Peyer's patch (tissue), 4 donors: Measurements from ENCODE around the gene FGGY. TPM values are rescaled to one million over a fixed set of nuclear protein-coding genes. Genes with fewer than 3 reads are reported as not detected.
A peak's percentile ranks its signal among the peaks of the same experiment; 100 is the strongest.

ENCODE experiments used
- DNase-seq, 3 donors: peaks; one replicate each; pipeline ENCODE4 v3.0.0-alpha.2; 2017 to 2019
- H3K27ac ChIP-seq, 4 donors: fragments of 200-600 bp; sonication (generic); one replicate each; pipeline ENCODE4 v1.5.1; 2016 to 2019
- H3K27me3 ChIP-seq, 2 donors: fragments of 200-600 bp; sonication (generic); one replicate each; pipeline ENCODE4 v1.5.1; 2019
- H3K36me3 ChIP-seq, 3 donors: fragments of 200-600 bp; sonication (generic); one replicate each; pipeline ENCODE4 v1.5.1; 2016 to 2019
- H3K4me1 ChIP-seq, 4 donors: fragments of 200-600 bp; sonication (generic); one replicate each; pipeline ENCODE4 v1.5.1; 2016 to 2019
- H3K4me3 ChIP-seq, 4 donors: fragments of 200-600 bp; sonication (generic); 1 replicate in 3 of 4; 2 replicates in 1 of 4; pipeline ENCODE4 v1.5.1; 2016 to 2019; ENCODE audit warnings: mild to moderate bottlenecking in 1 of 4
- H3K9me3 ChIP-seq, 4 donors: fragments of 200-600 bp; sonication (generic); one replicate each; pipeline ENCODE4 v1.5.1; 2016 to 2019; ENCODE audit warnings: mild to moderate bottlenecking in 1 of 4
- POLR2A ChIP-seq, 2 donors: fragments of 450-650 bp; IDR thresholded peaks; one replicate each; pipeline ENCODE4 v1.5.1; 2017; ENCODE audit warnings: antibody characterized with exemption in 2 of 2, mild to moderate bottlenecking in 2 of 2, moderate library complexity in 2 of 2
- total RNA-seq, 4 donors: library from RNA; depleted of rRNA; stranded (reverse); fragments of >200 nt; gene quantifications; one replicate each; pipeline ENCODE4 v1.1.0, GENCODE V29; 2016
- TF ChIP-seq, protein P1 (sequence below), 6 experiments: fragments of 450-650 bp in 4 of 6; fragments of 200-600 bp in 2 of 6; sonication (generic) in 1 of 6; IDR thresholded peaks; one replicate each; pipeline ENCODE4 v1.5.1; 2017 to 2019; ENCODE audit warnings: antibody characterized with exemption in 6 of 6, mild to moderate bottlenecking in 3 of 6, moderate library complexity in 1 of 6

The FGGY gene
- total RNA-seq, 4 donors from 2014 or later: 18.9 to 102 (median 33.6) TPM

GRCh38 chr1:59752556-59753414 lies 455.9 kb downstream of the FGGY start:
- DNase-seq: no peak
- no peak overlapping the region for H3K27ac ChIP-seq

DNA sequence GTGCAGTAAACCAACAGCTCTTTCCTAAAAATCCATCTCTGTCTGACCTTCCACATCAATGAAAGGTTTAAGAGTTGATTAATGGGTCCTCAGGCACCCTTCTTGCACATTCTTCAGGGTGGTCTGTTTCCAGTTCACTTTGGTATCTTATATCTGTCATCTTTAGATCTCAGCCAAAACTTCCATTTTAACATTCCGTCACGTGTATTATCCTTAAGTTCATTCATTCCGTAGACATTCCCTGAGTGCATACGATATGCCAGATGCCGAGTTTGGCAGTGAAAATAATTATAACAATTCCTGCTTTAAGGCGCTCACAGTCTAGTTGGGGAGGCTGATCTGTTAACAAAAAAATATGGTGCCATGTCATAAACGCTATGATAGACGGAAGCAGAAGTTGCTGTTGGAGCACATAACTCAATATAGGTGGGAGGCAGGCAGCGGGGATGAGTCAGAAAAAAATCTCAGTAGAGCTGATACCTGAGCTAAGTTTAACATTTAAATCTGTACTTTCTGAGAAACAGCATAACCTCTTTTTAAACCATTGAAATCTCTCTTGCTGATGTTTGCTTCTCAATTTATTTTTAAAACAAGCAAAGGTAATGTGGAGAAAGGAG lies 458.3 kb downstream of the FGGY start:
- no peak for DNase-seq
- Histone ChIP-seq H3K27me3 (no peaks in the 10 kb centered on the region), H3K4me3 (no peak overlapping the region), H3K4me1 (peaks cover 0 to 7% (median 0%) of the 10 kb centered on the region in 4 donors), H3K27ac (no peak overlapping the region), H3K36me3 (no peaks in the 10 kb centered on the region), H3K9me3 (no peaks in the 10 kb centered on the region)
- TF ChIP-seq, protein P1, sequence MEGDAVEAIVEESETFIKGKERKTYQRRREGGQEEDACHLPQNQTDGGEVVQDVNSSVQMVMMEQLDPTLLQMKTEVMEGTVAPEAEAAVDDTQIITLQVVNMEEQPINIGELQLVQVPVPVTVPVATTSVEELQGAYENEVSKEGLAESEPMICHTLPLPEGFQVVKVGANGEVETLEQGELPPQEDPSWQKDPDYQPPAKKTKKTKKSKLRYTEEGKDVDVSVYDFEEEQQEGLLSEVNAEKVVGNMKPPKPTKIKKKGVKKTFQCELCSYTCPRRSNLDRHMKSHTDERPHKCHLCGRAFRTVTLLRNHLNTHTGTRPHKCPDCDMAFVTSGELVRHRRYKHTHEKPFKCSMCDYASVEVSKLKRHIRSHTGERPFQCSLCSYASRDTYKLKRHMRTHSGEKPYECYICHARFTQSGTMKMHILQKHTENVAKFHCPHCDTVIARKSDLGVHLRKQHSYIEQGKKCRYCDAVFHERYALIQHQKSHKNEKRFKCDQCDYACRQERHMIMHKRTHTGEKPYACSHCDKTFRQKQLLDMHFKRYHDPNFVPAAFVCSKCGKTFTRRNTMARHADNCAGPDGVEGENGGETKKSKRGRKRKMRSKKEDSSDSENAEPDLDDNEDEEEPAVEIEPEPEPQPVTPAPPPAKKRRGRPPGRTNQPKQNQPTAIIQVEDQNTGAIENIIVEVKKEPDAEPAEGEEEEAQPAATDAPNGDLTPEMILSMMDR (IDR thresholded peaks at IDR 0.05): no peak
- TF ChIP-seq POLR2A (IDR thresholded peaks at IDR 0.05): no peak

More at GRCh38 chr1:59752556-59753414, 455.9 kb downstream of the FGGY start:
- Histone ChIP-seq H3K4me3 (no peak overlapping the region), H3K36me3 (no peaks in the 10 kb centered on the region), H3K27me3 (no peaks in the 10 kb centered on the region), H3K9me3 (no peaks in the 10 kb centered on the region), H3K4me1 (no peaks in the 10 kb centered on the region)
- TF ChIP-seq, protein P1 (IDR thresholded peaks at IDR 0.05): no peak
- TF ChIP-seq POLR2A (IDR thresholded peaks at IDR 0.05): no peak

DNA sequence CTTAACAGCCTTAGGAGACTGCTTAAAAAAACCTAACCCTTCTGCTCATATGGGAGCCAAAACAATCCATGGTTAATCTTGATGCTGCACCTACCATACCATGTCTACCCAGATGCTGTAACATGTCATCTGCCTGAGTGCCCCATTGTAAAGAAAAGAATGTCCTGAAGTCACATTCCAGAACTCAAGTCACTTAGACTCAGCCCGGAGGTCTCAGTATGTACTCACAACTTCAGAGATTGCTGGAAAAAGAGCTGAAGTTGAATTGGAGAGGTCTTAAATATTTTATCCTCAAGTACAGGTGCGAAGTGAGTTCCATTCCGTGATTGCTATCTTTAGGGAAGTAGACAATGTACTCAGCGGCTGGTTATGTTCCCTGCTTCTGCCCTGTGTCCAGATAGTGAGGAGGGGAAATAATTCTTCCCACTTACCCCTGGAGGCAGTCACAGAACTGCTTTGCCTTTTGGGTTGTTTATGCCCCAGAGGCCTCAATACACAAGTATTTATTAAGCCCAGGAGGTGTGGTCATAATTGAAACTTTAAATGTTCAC lies 460.4 kb downstream of the FGGY start:
- Histone ChIP-seq H3K9me3 (no peaks in the 10 kb centered on the region), H3K36me3 (no peaks in the 10 kb centered on the region), H3K4me1 (peaks cover 0 to 7% (median 0%) of the 10 kb centered on the region in 4 donors), H3K4me3 (no peak overlapping the region), H3K27me3 (no peaks in the 10 kb centered on the region), H3K27ac (no peak overlapping the region)
- no peak for DNase-seq
- TF ChIP-seq, protein P1 (IDR thresholded peaks at IDR 0.05): no peak
- TF ChIP-seq POLR2A (IDR thresholded peaks at IDR 0.05): no peak

- TF ChIP-seq POLR2A (IDR thresholded peaks at IDR 0.05): no peak
- TF ChIP-seq, protein P1 (IDR thresholded peaks at IDR 0.05): peak; percentile 64 to 98 (median 94)
- DNase-seq: peak; percentile 62 to 87 (median 77)
- Histone ChIP-seq H3K36me3 (no peaks in the 10 kb centered on the region), H3K4me1 (peaks cover 0 to 7% (median 0%) of the 10 kb centered on the region in 4 donors), H3K4me3 (peak overlapping the region in 2 of 4 donors; percentile 3 to 20), H3K27ac (peak overlapping the region in 1 of 4 donors; percentile 43), H3K9me3 (no peaks in the 10 kb centered on the region), H3K27me3 (no peaks in the 10 kb centered on the region)
These were observed 462.4 kb downstream of the FGGY start for GRCh38 chr1:59759156-59759925.

GRCh38 chr1:59761443-59761842 lies 464.5 kb downstream of the FGGY start:
- H3K4me3 ChIP-seq: no peak overlapping the region
- no peak overlapping the region for H3K27ac ChIP-seq
- H3K4me1 ChIP-seq: peaks cover 0 to 7% (median 0%) of the 10 kb centered on the region in 4 donors
- no peaks in the 10 kb centered on the region for H3K36me3 ChIP-seq
- TF ChIP-seq, protein P1 (IDR thresholded peaks at IDR 0.05): no peak
- TF ChIP-seq POLR2A (IDR thresholded peaks at IDR 0.05): no peak
- H3K9me3 ChIP-seq: no peaks in the 10 kb centered on the region
- no peaks in the 10 kb centered on the region for H3K27me3 ChIP-seq
- no peak for DNase-seq
